ENCODE measurements around the gene PPP2R5D. TPM values are rescaled to one million over a fixed set of nuclear protein-coding genes. Genes with fewer than 3 reads are reported as not detected.

PPP2R5D gene
- total RNA-seq, 1 donor from 2014 or later, result 44.3 TPM

- peaks cover 35% of the 10 kb centered on the region for H3K36me3 Mint-ChIP-seq (ENCODE audit: unreplicated experiment)
- peaks cover 36% of the 10 kb centered on the region for H3K4me1 Mint-ChIP-seq (ENCODE audit: unreplicated experiment)
- no peaks in the 10 kb centered on the region for H3K27me3 Mint-ChIP-seq (ENCODE audit: unreplicated experiment)
- no peak for TF ChIP-seq CTCF (IDR thresholded peaks at IDR 0.05)
- H3K27ac Mint-ChIP-seq (ENCODE audit: unreplicated experiment), result peak overlapping the region; percentile 97
- no peak for DNase-seq (ENCODE audit: extremely low spot score, unreplicated experiment)
- H3K9me3 Mint-ChIP-seq (ENCODE audit: unreplicated experiment), result no peaks in the 10 kb centered on the region
- peak overlapping the region; percentile 97 for H3K4me3 Mint-ChIP-seq (ENCODE audit: unreplicated experiment)
These were observed 68.6 kb downstream of the PPP2R5D start for GRCh38 chr6:43052842-43053544.

- DNase-seq (ENCODE audit: extremely low spot score, unreplicated experiment), result peak; percentile 95
- peak within 1 kb of the TSS; percentile 97 for H3K4me3 Mint-ChIP-seq (ENCODE audit: unreplicated experiment)
- peaks cover 42% of the 10 kb centered on the region for H3K4me1 Mint-ChIP-seq (ENCODE audit: unreplicated experiment)
- peak within 1 kb of the TSS; percentile 97 for H3K27ac Mint-ChIP-seq (ENCODE audit: unreplicated experiment)
- H3K27me3 Mint-ChIP-seq (ENCODE audit: unreplicated experiment), result no peaks in the 10 kb centered on the region
- no peaks in the 10 kb centered on the region for H3K9me3 Mint-ChIP-seq (ENCODE audit: unreplicated experiment)
- TF ChIP-seq CTCF (IDR thresholded peaks at IDR 0.05), result no peak
- peaks cover 34% of the 10 kb centered on the region for H3K36me3 Mint-ChIP-seq (ENCODE audit: unreplicated experiment)
These were observed 69.3 kb downstream of the PPP2R5D start, which contains the start of gene CUL7 for GRCh38 chr6:43053545-43054205. CUL7 (minus strand) TSS chr6:43053851; CDS start chr6:43052788, 1,063 bp downstream.

- H3K9me3 Mint-ChIP-seq (ENCODE audit: unreplicated experiment), result no peaks in the 10 kb centered on the region
- no peak for DNase-seq (ENCODE audit: extremely low spot score, unreplicated experiment)
- peak overlapping the region; percentile 97 for H3K4me3 Mint-ChIP-seq (ENCODE audit: unreplicated experiment)
- peak overlapping the region; percentile 97 for H3K27ac Mint-ChIP-seq (ENCODE audit: unreplicated experiment)
- H3K36me3 Mint-ChIP-seq (ENCODE audit: unreplicated experiment), result peaks cover 30% of the 10 kb centered on the region
- H3K4me1 Mint-ChIP-seq (ENCODE audit: unreplicated experiment), result peaks cover 46% of the 10 kb centered on the region
- TF ChIP-seq CTCF (IDR thresholded peaks at IDR 0.05), result no peak
- H3K27me3 Mint-ChIP-seq (ENCODE audit: unreplicated experiment), result no peaks in the 10 kb centered on the region
These were observed 70.0 kb downstream of the PPP2R5D start for GRCh38 chr6:43054206-43054943.

GRCh38 chr6:43055966-43056365 is 71.6 kb downstream of the PPP2R5D start:
- no peaks in the 10 kb centered on the region for H3K9me3 Mint-ChIP-seq (ENCODE audit: unreplicated experiment)
- peaks cover 54% of the 10 kb centered on the region for H3K4me1 Mint-ChIP-seq (ENCODE audit: unreplicated experiment)
- no peak for TF ChIP-seq CTCF (IDR thresholded peaks at IDR 0.05)
- no peak for DNase-seq (ENCODE audit: extremely low spot score, unreplicated experiment)
- peak overlapping the region; percentile 7 for H3K27ac Mint-ChIP-seq (ENCODE audit: unreplicated experiment)
- no peaks in the 10 kb centered on the region for H3K27me3 Mint-ChIP-seq (ENCODE audit: unreplicated experiment)
- H3K36me3 Mint-ChIP-seq (ENCODE audit: unreplicated experiment), result peaks cover 17% of the 10 kb centered on the region
- no peak overlapping the region for H3K4me3 Mint-ChIP-seq (ENCODE audit: unreplicated experiment)

GRCh38 chr6:43058531-43058930 is 74.2 kb downstream of the PPP2R5D start:
- DNase-seq (ENCODE audit: extremely low spot score, unreplicated experiment), result no peak
- H3K36me3 Mint-ChIP-seq (ENCODE audit: unreplicated experiment), result peaks cover 15% of the 10 kb centered on the region
- H3K4me3 Mint-ChIP-seq (ENCODE audit: unreplicated experiment), result peak overlapping the region; percentile 95
- no peak for TF ChIP-seq CTCF (IDR thresholded peaks at IDR 0.05)
- peaks cover 38% of the 10 kb centered on the region for H3K4me1 Mint-ChIP-seq (ENCODE audit: unreplicated experiment)
- H3K27me3 Mint-ChIP-seq (ENCODE audit: unreplicated experiment), result no peaks in the 10 kb centered on the region
- peak overlapping the region; percentile 99 for H3K27ac Mint-ChIP-seq (ENCODE audit: unreplicated experiment)
- no peaks in the 10 kb centered on the region for H3K9me3 Mint-ChIP-seq (ENCODE audit: unreplicated experiment)

All from osteocyte (in vitro differentiated cells).